Loucy (cell line): ENCODE results near the gene PTPRZ1.
A peak's percentile ranks its signal among the peaks of the same experiment; 100 is the strongest.

Experiments
- H2AFZ ChIP-seq: fragments of 200-600 bp; sonication (generic); 2 replicates; pipeline ENCODE4 v1.6.0; 2016; ENCODE audit warnings: antibody characterized with exemption, mild to moderate bottlenecking, low read length, moderate library complexity
- H3F3A ChIP-seq: fragments of 200-600 bp; 2 replicates; pipeline ENCODE4 v1.6.0; 2016; ENCODE audit warnings: antibody characterized with exemption, low read depth, mild to moderate bottlenecking
- H3K27me3 ChIP-seq: fragments of 200-600 bp; sonication (generic); 2 replicates; pipeline ENCODE4 v1.6.1; 2014; ENCODE audit warnings: low read length, mild to moderate bottlenecking; ENCODE audit not compliant: insufficient read depth, poor library complexity, severe bottlenecking
- H3K36me3 ChIP-seq: fragments of 200-600 bp; sonication (generic); 2 replicates; pipeline ENCODE4 v1.6.1; 2016; ENCODE audit warnings: low read length; ENCODE audit not compliant: insufficient read depth
- H3K4me1 ChIP-seq: fragments of 200-600 bp; sonication (generic); 2 replicates; pipeline ENCODE4 v1.5.1; 2014; ENCODE audit warnings: low read length, mild to moderate bottlenecking; ENCODE audit not compliant: insufficient read depth, poor library complexity, severe bottlenecking
- H3K4me2 ChIP-seq: fragments of 200-600 bp; sonication (generic); 2 replicates; pipeline ENCODE4 v1.6.0; 2014; ENCODE audit warnings: antibody characterized with exemption, low read length, low read depth, mild to moderate bottlenecking; ENCODE audit not compliant: poor library complexity, severe bottlenecking
- H3K4me3 ChIP-seq: fragments of 200-600 bp; sonication (generic); 2 replicates; pipeline ENCODE4 v1.5.1; 2014; ENCODE audit warnings: low read length, mild to moderate bottlenecking, mixed read lengths; ENCODE audit not compliant: poor library complexity, severe bottlenecking
- H3K79me2 ChIP-seq: fragments of 200-600 bp; sonication (generic); 2 replicates; pipeline ENCODE4 v1.6.1; 2014; ENCODE audit warnings: low read length; ENCODE audit not compliant: insufficient read depth
- H3K9ac ChIP-seq: fragments of 200-600 bp; sonication (generic); 2 replicates; pipeline ENCODE4 v1.6.0; 2014; ENCODE audit warnings: mild to moderate bottlenecking, low read depth, low read length, moderate library complexity; ENCODE audit not compliant: poor library complexity, severe bottlenecking
- H3K9me2 ChIP-seq: fragments of 200-600 bp; sonication (generic); replicated peaks from 2 replicates; pipeline ENCODE4 v1.6.1; 2016; ENCODE audit warnings: low read depth, low read length, mixed read lengths
- H3K9me3 ChIP-seq: fragments of 200-600 bp; sonication (generic); 2 replicates; pipeline ENCODE4 v1.6.1; 2014; ENCODE audit warnings: mild to moderate bottlenecking, antibody characterized with exemption, low read length, low read depth; ENCODE audit not compliant: insufficient read depth
- H4K20me1 ChIP-seq: fragments of 200-600 bp; sonication (generic); 2 replicates; pipeline ENCODE4 v1.6.0; 2014; ENCODE audit warnings: antibody characterized with exemption, low read length, mild to moderate bottlenecking; ENCODE audit not compliant: insufficient read depth, poor library complexity, severe bottlenecking
- CTCF ChIP-seq: fragments of 200-600 bp; sonication (generic); conservative IDR thresholded peaks from 2 replicates; pipeline ENCODE4 v1.5.1; 2014; ENCODE audit warnings: mild to moderate bottlenecking, antibody characterized with exemption, low read length
- EZH2phosphoT487 ChIP-seq: fragments of 200-600 bp; IDR thresholded peaks from 2 replicates; pipeline ENCODE4 v1.6.1; 2018; ENCODE audit warnings: antibody characterized with exemption, mild to moderate bottlenecking, moderate library complexity, borderline replicate concordance

PTPRZ1 gene

GRCh38 chr7:121985476-121986030 is 112.6 kb downstream of the PTPRZ1 start:
- Histone ChIP-seq H2AFZ (no peak overlapping the region), H3K79me2 (no peaks in the 10 kb centered on the region), H3K36me3 (no peaks in the 10 kb centered on the region), H4K20me1 (no peaks in the 10 kb centered on the region), H3K4me2 (no peak overlapping the region), H3K9me2 (no peaks in the 10 kb centered on the region), H3K9me3 (no peaks in the 10 kb centered on the region), H3F3A (no peaks in the 10 kb centered on the region), H3K4me1 (no peaks in the 10 kb centered on the region), H3K9ac (no peak overlapping the region), H3K27me3 (no peaks in the 10 kb centered on the region), H3K4me3 (no peak overlapping the region)
- TF ChIP-seq EZH2phosphoT487 (no peak), CTCF (no peak)

- H3K27me3 ChIP-seq = no peaks in the 10 kb centered on the region
- H3K9me3 ChIP-seq = no peaks in the 10 kb centered on the region
- H3K4me2 ChIP-seq = no peak overlapping the region
- H3K4me3 ChIP-seq = no peak overlapping the region
- H3K79me2 ChIP-seq = no peaks in the 10 kb centered on the region
- H3K9ac ChIP-seq = no peak overlapping the region
- H3K36me3 ChIP-seq = no peaks in the 10 kb centered on the region
- H3K9me2 ChIP-seq = no peaks in the 10 kb centered on the region
- no peaks in the 10 kb centered on the region for H4K20me1 ChIP-seq
- TF ChIP-seq EZH2phosphoT487 (no peak), CTCF (no peak)
- H3K4me1 ChIP-seq = no peaks in the 10 kb centered on the region
- no peak overlapping the region for H2AFZ ChIP-seq
- H3F3A ChIP-seq = no peaks in the 10 kb centered on the region
Measured at GRCh38 chr7:121992068-121992467, 119.1 kb downstream of the PTPRZ1 start.

GRCh38 chr7:121994625-121995410 is 121.9 kb downstream of the PTPRZ1 start:
- no peak overlapping the region for H3K4me3 ChIP-seq

More at GRCh38 chr7:121994625-121995410, 121.9 kb downstream of the PTPRZ1 start:
- Histone ChIP-seq H2AFZ (no peak overlapping the region), H3K36me3 (no peaks in the 10 kb centered on the region), H3K9ac (no peak overlapping the region), H3K4me2 (no peak overlapping the region), H4K20me1 (no peaks in the 10 kb centered on the region), H3K9me2 (no peaks in the 10 kb centered on the region), H3K79me2 (no peaks in the 10 kb centered on the region), H3K9me3 (no peaks in the 10 kb centered on the region), H3F3A (no peaks in the 10 kb centered on the region), H3K27me3 (no peaks in the 10 kb centered on the region), H3K4me1 (no peaks in the 10 kb centered on the region)
- TF ChIP-seq CTCF (peak; percentile 71), EZH2phosphoT487 (no peak)
